ENCODE results near the gene TMEM242. TPM values are rescaled to one million over a fixed set of nuclear protein-coding genes. Genes with fewer than 3 reads are reported as not detected.

TMEM242 gene
- total and polyA plus RNA-seq, 2 of the 8 experiments (the other 6 are each of a cell fraction or from before 2014, with no cell fraction given) = 2.4 to 9.0 TPM

DNA sequence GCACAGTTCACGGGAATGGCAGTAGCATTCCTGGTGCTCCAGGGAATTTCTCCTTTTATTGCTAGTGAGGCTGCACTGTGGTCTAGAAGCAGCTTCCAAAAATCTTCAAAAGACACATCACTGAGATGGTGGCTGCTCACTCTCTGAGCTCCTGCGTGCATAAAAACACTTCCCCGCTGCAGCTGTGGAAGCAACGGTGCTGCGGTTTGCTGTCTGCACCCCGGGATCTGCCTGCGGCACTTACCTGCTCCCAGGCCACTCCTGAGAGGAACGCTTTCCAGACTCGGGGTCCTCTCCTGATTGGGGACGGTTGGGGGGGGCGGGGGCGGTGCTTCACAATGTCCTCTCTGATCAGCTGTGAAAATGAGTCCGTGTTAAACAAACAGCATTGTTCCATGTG is 77.9 kb downstream of the TMEM242 start:
- DNase-seq (ENCODE audit: low read depth in 1 of 2, low spot score in 2 of 2) (no peak), FAIRE-seq (no peak)
- CTCF ChIA-PET (ENCODE audit: partially characterized antibody) = interaction anchor here (0.7 to 1.7 kb wide), 7 partner anchors 8 to 52 kb away, joined by 3 to 4 read pairs (median 3); no protein-coding TSS in a partner anchor
- H2BK20ac ChIP-seq (ENCODE audit: low read length) = no peak overlapping the region
- no peak overlapping the region for H3K4me3 ChIP-seq (ENCODE audit: extremely low read depth in 1 of 4, insufficient read depth in 2 of 4, low read depth in 3 of 4, low read length in 4 of 4)
- no peak overlapping the region; the same call in 1 of the 2 replicates for H4K8ac ChIP-seq (ENCODE audit: extremely low read depth, insufficient read depth, low read length)
- no peaks in the 10 kb centered on the region for H4K20me1 ChIP-seq (replicated peaks in 1 of 2; ENCODE audit: control insufficient read depth in 1 of 2, insufficient read depth in 2 of 2, low read length in 2 of 2)
- H3K9me3 ChIP-seq (ENCODE audit: insufficient read depth in 2 of 2, low read depth in 1 of 2, low read length in 1 of 2) = peaks cover 0 to 2% of the 10 kb centered on the region in 2 experiments; a peak in 2 of 4 replicates
- H3K56ac ChIP-seq (replicated peaks; ENCODE audit: insufficient read length, low read depth, low read length) = no peak overlapping the region
- H3K4me1 ChIP-seq (replicated peaks in 1 of 4; ENCODE audit: control insufficient read depth in 3 of 4, insufficient read depth in 4 of 4, low read length in 3 of 4) = peaks cover 0 to 8% (median 2%) of the 10 kb centered on the region in 4 experiments; a peak in 4 of 7 replicates
- POLR2A ChIA-PET (ENCODE audit: partially characterized antibody) = interaction anchor here (1.1 kb wide), 1 partner anchor 10 kb away, joined by 3 read pairs; no protein-coding TSS in a partner anchor
- no peak overlapping the region for H2BK12ac ChIP-seq (ENCODE audit: low read depth, low read length)
- H4K5ac ChIP-seq (ENCODE audit: insufficient read length, low read depth, low read length) = no peak overlapping the region
- no peak overlapping the region for H2BK5ac ChIP-seq (ENCODE audit: low read depth, low read length)
- 71% methylated on average over 12 of the region's 13 CpGs; no CpG with 5 or more reads in 1 of the 2 experiments for WGBS, 2 experiments (ENCODE audit: extremely low coverage in 1 of 2, insufficient coverage in 1 of 2, insufficient read length in 1 of 2, insufficient replicate concordance in 2 of 2, low coverage in 1 of 2, low lambda C conversion rate in 2 of 2, missing lambda C conversion rate in 1 of 2)
- no peak overlapping the region for H2AFZ ChIP-seq (ENCODE audit: low read length)
- H3K27ac ChIP-seq (ENCODE audit: low read depth, low read length) = no peak overlapping the region
- no peak overlapping the region for H2BK15ac ChIP-seq (ENCODE audit: low read length)
- H3K79me2 ChIP-seq (ENCODE audit: control insufficient read depth in 1 of 2, insufficient read depth in 2 of 2, low read length in 2 of 2) = no peaks in the 10 kb centered on the region
- no peak overlapping the region for H3K4ac ChIP-seq (replicated peaks; ENCODE audit: insufficient read length, low read depth, low read length)
- H3K79me1 ChIP-seq (ENCODE audit: low read depth, low read length) = no peaks in the 10 kb centered on the region
- no peak overlapping the region for H3K9ac ChIP-seq (replicated peaks in 1 of 4; ENCODE audit: extremely low read depth in 1 of 4, low read depth in 3 of 4, low read length in 3 of 4)
- no peak overlapping the region for H3K18ac ChIP-seq (ENCODE audit: extremely low read depth, low read length)
- no peak overlapping the region for H3K14ac ChIP-seq (ENCODE audit: insufficient read length)
- H2AK5ac ChIP-seq (ENCODE audit: low read depth, low read length) = no peak overlapping the region
- no peak overlapping the region for H3K4me2 ChIP-seq (ENCODE audit: insufficient read depth in 1 of 2, low read depth in 2 of 2, low read length in 2 of 2)
- H4K91ac ChIP-seq (replicated peaks; ENCODE audit: insufficient read length, low read length) = no peak overlapping the region
- no peaks in the 10 kb centered on the region for H3K36me3 ChIP-seq (ENCODE audit: control insufficient read depth in 2 of 4, insufficient read depth in 4 of 4, low read length in 3 of 4)
- no peak for TF ChIP-seq BCL11A (IDR thresholded peaks at IDR 0.05; ENCODE audit: low read depth in 2 of 2, low read length in 2 of 2)
- TF ChIP-seq EP300 (IDR thresholded peaks at IDR 0.05; ENCODE audit: borderline replicate concordance in 1 of 2, low read depth in 2 of 2, low read length in 2 of 2) = no peak
- TF ChIP-seq ZNF274 (IDR thresholded peaks at IDR 0.05; ENCODE audit: borderline replicate concordance, extremely low read depth, low read length) = no peak
- TF ChIP-seq HDAC6 (IDR thresholded peaks at IDR 0.05; ENCODE audit: low read depth, low read length) = no peak
- TF ChIP-seq KDM5A (IDR thresholded peaks at IDR 0.05; ENCODE audit: low read length) = no peak
- H3K23me2 ChIP-seq (ENCODE audit: low read depth, low read length) = no peaks in the 10 kb centered on the region
- no peak overlapping the region for H3K23ac ChIP-seq (ENCODE audit: insufficient read length)
- H2BK120ac ChIP-seq (replicated peaks; ENCODE audit: low read depth, low read length) = no peak overlapping the region
- H3K27me3 ChIP-seq (replicated peaks in 1 of 4; ENCODE audit: control insufficient read depth in 3 of 4, extremely low read depth in 1 of 4, insufficient read depth in 3 of 4, low read length in 3 of 4) = no peaks in the 10 kb centered on the region

Measured in H1 (cell line).